Breast epithelium (tissue), 3 donors: ENCODE measurements around the gene PHF19.

Experiments used
- CTCF ChIP-seq, 3 donors: fragments of 450-650 bp; IDR thresholded peaks; one replicate each; pipeline ENCODE4 v1.5.1; 2016 to 2017; ENCODE audit warnings: antibody characterized with exemption in 3 of 3, mild to moderate bottlenecking in 3 of 3, moderate library complexity in 3 of 3
- POLR2A ChIP-seq: fragments of 450-650 bp; IDR thresholded peaks from one replicate; pipeline ENCODE4 v1.6.1; 2016; ENCODE audit warnings: antibody characterized with exemption, mild to moderate bottlenecking, moderate library complexity

GRCh38 chr9:120904061-120904977 is 27.3 kb upstream of the PHF19 start:
- TF ChIP-seq CTCF (IDR thresholded peaks at IDR 0.05): no peak
- no peak for TF ChIP-seq POLR2A
